ENCODE measurements around the gene ERG. TPM values are rescaled to one million over a fixed set of nuclear protein-coding genes. Genes with fewer than 3 reads are reported as not detected.

Gene ERG
- total RNA-seq, 2 experiments from 2014 or later, result not detected

DNA sequence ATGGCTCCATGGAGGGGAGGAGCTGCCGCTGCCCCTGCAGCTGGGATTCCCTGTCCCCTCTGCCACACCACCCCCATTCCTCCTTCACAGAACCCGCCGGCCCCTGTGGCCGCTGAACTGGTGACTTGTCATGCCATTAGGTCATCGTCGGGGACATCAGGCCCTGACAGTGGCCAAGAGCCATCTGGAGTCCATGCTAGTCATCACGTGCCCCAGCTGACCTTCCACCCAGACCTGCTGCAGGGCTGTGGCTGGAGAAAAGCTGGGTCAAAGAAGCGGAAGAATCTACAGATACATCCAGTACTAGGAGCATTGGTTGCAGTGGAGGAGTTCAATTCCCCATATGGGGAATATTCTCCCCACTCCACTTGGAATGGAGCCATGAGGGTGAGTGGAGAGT, 163.4 kb downstream of the ERG start:
- peaks cover 0 to 4% of the 10 kb centered on the region in 2 experiments for H3K9me3 ChIP-seq (ENCODE audit: control insufficient read depth in 1 of 2, insufficient read depth in 1 of 2, low read length in 2 of 2)
- POLR2A ChIA-PET, result no interaction called here
- Mint-ChIP-seq H3K27ac (no peak overlapping the region), H3K36me3 (ENCODE audit: low read depth) (no peaks in the 10 kb centered on the region), H3K9me3 (no peaks in the 10 kb centered on the region), H3K4me3 (no peak overlapping the region), H3K27me3 (no peaks in the 10 kb centered on the region), H3K4me1 (ENCODE audit: low read depth) (no peaks in the 10 kb centered on the region)
- ATAC-seq (ENCODE audit: poor library complexity) (no peak), DNase-seq (no peak)
- no peak overlapping the region for H3K27ac ChIP-seq (ENCODE audit: low read depth in 1 of 2, low read length in 2 of 2)
- H3K27me3 ChIP-seq (ENCODE audit: control insufficient read depth in 1 of 2, insufficient read depth in 2 of 2, low read length in 2 of 2), result no peaks in the 10 kb centered on the region
- H3K36me3 ChIP-seq (ENCODE audit: insufficient read depth, low read length), result no peaks in the 10 kb centered on the region
- no peaks in the 10 kb centered on the region for H3K4me1 ChIP-seq (ENCODE audit: insufficient read depth, low read length)
- intact Hi-C loops (cut with DNase I, micrococcal nuclease), result no loop called here
- TF ChIP-seq CTCF (IDR thresholded peaks at IDR 0.05), result no peak
- CTCF ChIA-PET, result interaction anchor here (0.6 to 1.6 kb wide), 2 partner anchors 17 to 28 kb away, joined by 3 to 4 read pairs; no protein-coding TSS in a partner anchor
- H3K4me3 ChIP-seq (ENCODE audit: low read length), result no peak overlapping the region

GRCh38 chr21:38333301-38334272, 164.7 kb downstream of the ERG start:
- intact Hi-C loops (cut with DNase I, micrococcal nuclease), result no loop called here
- Histone ChIP-seq H3K9me3 (ENCODE audit: control insufficient read depth in 1 of 2, insufficient read depth in 1 of 2, low read length in 2 of 2) (peaks cover 0 to 4% of the 10 kb centered on the region in 2 experiments), H3K4me1 (ENCODE audit: insufficient read depth, low read length) (no peaks in the 10 kb centered on the region), H3K4me3 (ENCODE audit: low read length) (no peak overlapping the region), H3K27me3 (ENCODE audit: control insufficient read depth in 1 of 2, insufficient read depth in 2 of 2, low read length in 2 of 2) (no peaks in the 10 kb centered on the region), H3K36me3 (ENCODE audit: insufficient read depth, low read length) (no peaks in the 10 kb centered on the region), H3K27ac (ENCODE audit: low read depth in 1 of 2, low read length in 2 of 2) (no peak overlapping the region)
- H3K27me3 Mint-ChIP-seq, result no peaks in the 10 kb centered on the region
- H3K36me3 Mint-ChIP-seq (ENCODE audit: low read depth), result no peaks in the 10 kb centered on the region
- H3K4me1 Mint-ChIP-seq (ENCODE audit: low read depth), result no peaks in the 10 kb centered on the region
- ChIA-PET POLR2A (no interaction called here), CTCF (interaction anchor here (1.6 kb wide), 1 partner anchor 19 kb away, joined by 4 read pairs; no protein-coding TSS in a partner anchor)
- TF ChIP-seq CTCF (IDR thresholded peaks at IDR 0.05), result peak; percentile 19
- DNase-seq (no peak), ATAC-seq (ENCODE audit: poor library complexity) (no peak)
- H3K4me3 Mint-ChIP-seq, result no peak overlapping the region
- no peak overlapping the region for H3K27ac Mint-ChIP-seq
- H3K9me3 Mint-ChIP-seq, result no peaks in the 10 kb centered on the region

- Mint-ChIP-seq H3K27me3 (no peaks in the 10 kb centered on the region), H3K9me3 (no peaks in the 10 kb centered on the region), H3K4me1 (ENCODE audit: low read depth) (peaks cover under 1% of the 10 kb centered on the region), H3K4me3 (no peak overlapping the region), H3K27ac (no peak overlapping the region), H3K36me3 (ENCODE audit: low read depth) (no peaks in the 10 kb centered on the region)
- TF ChIP-seq CTCF (IDR thresholded peaks at IDR 0.05), result no peak
- Histone ChIP-seq H3K27me3 (ENCODE audit: control insufficient read depth in 1 of 2, insufficient read depth in 2 of 2, low read length in 2 of 2) (no peaks in the 10 kb centered on the region), H3K36me3 (ENCODE audit: insufficient read depth, low read length) (no peaks in the 10 kb centered on the region), H3K4me1 (ENCODE audit: insufficient read depth, low read length) (no peaks in the 10 kb centered on the region), H3K4me3 (ENCODE audit: low read length) (no peak overlapping the region), H3K9me3 (ENCODE audit: control insufficient read depth in 1 of 2, insufficient read depth in 1 of 2, low read length in 2 of 2) (peaks cover 0 to 4% of the 10 kb centered on the region in 2 experiments), H3K27ac (ENCODE audit: low read depth in 1 of 2, low read length in 2 of 2) (no peak overlapping the region)
- ATAC-seq (ENCODE audit: poor library complexity) (no peak), DNase-seq (no peak)
- ChIA-PET CTCF (no interaction called here), POLR2A (interaction anchor here (0.6 kb wide), 1 partner anchor 23 kb away, joined by 3 read pairs; no protein-coding TSS in a partner anchor)
- intact Hi-C loops (cut with DNase I, micrococcal nuclease), result no loop called here
Measured at GRCh38 chr21:38330666-38331065, 167.6 kb downstream of the ERG start.

Other genes starting within 250 kb of the ERG start
- gene KCNJ15, start 241.5 kb downstream of the ERG start, total RNA-seq, result under 1 TPM in 1 of 2 experiments, not detected in 1; 0.19 TPM

Measured in CD4-positive, alpha-beta T cell (primary cell).